ENCODE results near the gene ORM1.
"Not testable (repeated sequence)": the region's sequence is repeated elsewhere in the genome, so short reads cannot be mapped to it uniquely, and the experiment has no call there.

The ORM1 gene

GRCh38 chr9:114331229-114332195, 8.6 kb downstream of the ORM1 start:
- in situ Hi-C loops (cut with HindIII; ENCODE audit: low pct_ligation_motif_present, low pct_unique_long_range_greater_than_20kb, low sequenced_read_pairs); DNase-seq: not testable (repeated sequence)

- DNase-seq; in situ Hi-C loops (cut with HindIII; ENCODE audit: low pct_ligation_motif_present, low pct_unique_long_range_greater_than_20kb, low sequenced_read_pairs): not testable (repeated sequence)
Measured at GRCh38 chr9:114332474-114333040, 9.7 kb downstream of the ORM1 start.

DNA sequence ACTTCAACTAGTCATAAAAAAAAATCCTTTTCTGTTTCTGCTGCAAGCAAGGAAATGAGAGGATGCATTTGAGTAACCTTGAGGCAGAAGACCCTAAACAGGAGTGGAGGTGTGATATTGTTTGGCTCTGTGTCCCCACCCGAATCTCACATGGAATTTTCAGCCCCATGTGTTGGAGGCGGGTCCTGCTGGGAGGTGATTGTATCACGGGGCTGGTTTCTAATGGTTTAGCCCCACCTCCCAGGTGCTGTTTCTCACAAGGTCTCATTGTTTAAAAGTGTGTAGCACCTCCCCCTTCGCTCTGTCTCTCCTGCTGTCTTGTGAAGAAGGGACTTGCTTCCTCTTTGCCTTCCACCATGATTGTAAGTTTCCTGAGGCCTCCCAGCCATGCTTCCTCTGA, 10.8 kb downstream of the ORM1 start:
- in situ Hi-C loops (cut with HindIII; ENCODE audit: low pct_ligation_motif_present, low pct_unique_long_range_greater_than_20kb, low sequenced_read_pairs); DNase-seq: not testable (repeated sequence)

DNA sequence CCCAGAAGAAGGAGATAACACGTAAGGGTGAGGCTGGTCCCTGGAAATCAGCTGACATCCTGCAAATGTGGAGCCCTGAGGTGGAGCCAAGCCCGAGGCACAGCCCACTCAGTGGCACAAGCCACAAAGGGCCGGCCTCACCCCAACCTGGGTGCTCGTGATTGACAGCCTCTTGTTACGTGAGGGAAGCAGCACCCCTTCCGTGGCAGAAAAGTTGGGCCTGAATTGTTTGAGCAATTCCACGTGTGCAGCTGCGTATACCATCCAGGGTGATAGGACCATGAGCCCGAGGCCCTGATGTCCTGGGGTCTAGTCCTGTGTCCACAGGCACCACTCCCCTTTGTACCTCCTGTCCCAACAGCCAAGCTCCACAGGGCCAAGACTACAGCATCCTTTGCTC, 11.6 kb downstream of the ORM1 start:
- in situ Hi-C loops (cut with HindIII; ENCODE audit: low pct_ligation_motif_present, low pct_unique_long_range_greater_than_20kb, low sequenced_read_pairs) = no loop called here
- DNase-seq = no peak

- in situ Hi-C loops (cut with HindIII; ENCODE audit: low pct_ligation_motif_present, low pct_unique_long_range_greater_than_20kb, low sequenced_read_pairs) = no loop called here
- no peak for DNase-seq
Measured at GRCh38 chr9:114335745-114336144, 12.8 kb downstream of the ORM1 start.

- in situ Hi-C loops (cut with HindIII; ENCODE audit: low pct_ligation_motif_present, low pct_unique_long_range_greater_than_20kb, low sequenced_read_pairs) = no loop called here
- no peak for DNase-seq
Measured at GRCh38 chr9:114336157-114336556, 13.3 kb downstream of the ORM1 start.

DNA sequence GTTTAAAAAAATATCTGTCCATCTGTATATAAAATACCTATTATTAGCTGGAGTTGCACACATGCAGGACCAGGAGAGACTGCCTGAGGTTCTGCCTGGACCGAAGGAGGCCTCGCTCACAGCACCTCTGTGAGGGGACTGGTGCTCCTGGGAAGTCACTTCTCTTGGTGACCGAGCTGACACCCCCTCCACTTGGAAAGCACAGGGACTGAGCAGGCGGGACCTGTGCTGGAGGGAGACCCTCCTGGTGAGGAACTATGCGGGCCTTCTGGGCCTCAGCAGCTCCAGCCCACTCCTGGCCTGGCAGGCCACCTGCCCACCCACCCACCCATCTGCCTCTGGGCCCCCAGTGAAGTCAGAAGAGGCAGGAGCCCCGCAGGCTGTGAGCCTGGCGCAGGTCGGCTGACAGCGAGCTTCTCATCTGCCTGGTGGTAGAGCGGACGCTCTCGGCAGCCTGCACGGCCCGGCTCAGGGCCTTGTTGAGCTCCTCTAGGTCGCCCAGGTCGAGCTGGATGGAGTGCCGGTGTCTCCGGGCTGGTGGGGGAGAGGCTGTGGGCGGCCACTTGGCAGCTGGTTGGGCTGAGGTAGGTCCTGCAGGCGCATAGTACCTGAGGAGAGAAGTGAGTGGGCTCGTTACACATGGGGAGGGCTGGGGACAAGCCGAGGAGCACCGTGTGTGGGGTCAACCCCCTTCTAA, 13.9 kb downstream of the ORM1 start:
- DNase-seq = no peak
- in situ Hi-C loops (cut with HindIII; ENCODE audit: low pct_ligation_motif_present, low pct_unique_long_range_greater_than_20kb, low sequenced_read_pairs) = no loop called here

DNA sequence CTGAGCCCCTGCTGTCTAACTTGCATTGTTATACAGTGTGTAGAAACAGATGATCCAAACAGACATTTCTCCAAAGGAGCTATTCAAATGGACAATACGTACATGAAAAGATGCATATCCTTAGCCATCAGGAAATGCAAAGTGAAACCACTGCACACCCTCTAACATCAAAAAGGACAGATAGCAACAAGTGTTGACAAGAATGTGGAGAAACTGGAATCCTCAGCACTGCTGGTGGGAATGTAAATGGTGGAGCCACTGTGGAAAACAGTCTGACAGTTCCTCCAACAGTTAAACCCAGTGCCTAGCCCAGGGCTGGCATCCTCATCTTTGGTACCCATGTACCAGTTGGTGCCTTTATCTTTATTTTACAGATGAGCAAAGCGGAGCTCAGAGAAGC, 15.3 kb downstream of the ORM1 start:
- no peak for DNase-seq
- in situ Hi-C loops (cut with HindIII; ENCODE audit: low pct_ligation_motif_present, low pct_unique_long_range_greater_than_20kb, low sequenced_read_pairs) = no loop called here

- DNase-seq = peak; percentile 55
- in situ Hi-C loops (cut with HindIII; ENCODE audit: low pct_ligation_motif_present, low pct_unique_long_range_greater_than_20kb, low sequenced_read_pairs) = no loop called here
Measured at GRCh38 chr9:114339130-114339908, 16.4 kb downstream of the ORM1 start.

GRCh38 chr9:114341152-114341830, 18.4 kb downstream of the ORM1 start:
- in situ Hi-C loops (cut with HindIII; ENCODE audit: low pct_ligation_motif_present, low pct_unique_long_range_greater_than_20kb, low sequenced_read_pairs) = no loop called here
- DNase-seq = no peak

DNA sequence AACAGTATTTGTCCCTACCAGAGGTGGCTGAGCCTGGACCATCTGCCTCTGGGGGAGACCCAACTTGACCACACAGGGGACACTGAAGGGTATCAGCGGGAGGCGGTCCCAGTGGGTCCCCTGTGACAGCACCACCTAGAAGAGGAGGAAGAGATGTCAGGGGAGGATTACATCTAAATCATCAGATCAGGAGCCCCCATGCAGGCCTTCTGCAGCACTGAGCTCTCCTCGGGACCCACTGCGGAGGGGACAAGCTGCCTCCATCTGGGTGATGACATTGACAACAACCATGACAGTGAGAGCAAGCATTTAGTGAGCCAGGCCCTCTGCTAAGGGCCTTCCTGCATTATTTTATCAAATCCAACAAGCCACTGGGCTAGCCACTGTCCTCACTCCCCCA, 19.1 kb downstream of the ORM1 start:
- in situ Hi-C loops (cut with HindIII; ENCODE audit: low pct_ligation_motif_present, low pct_unique_long_range_greater_than_20kb, low sequenced_read_pairs) = no loop called here

DNA sequence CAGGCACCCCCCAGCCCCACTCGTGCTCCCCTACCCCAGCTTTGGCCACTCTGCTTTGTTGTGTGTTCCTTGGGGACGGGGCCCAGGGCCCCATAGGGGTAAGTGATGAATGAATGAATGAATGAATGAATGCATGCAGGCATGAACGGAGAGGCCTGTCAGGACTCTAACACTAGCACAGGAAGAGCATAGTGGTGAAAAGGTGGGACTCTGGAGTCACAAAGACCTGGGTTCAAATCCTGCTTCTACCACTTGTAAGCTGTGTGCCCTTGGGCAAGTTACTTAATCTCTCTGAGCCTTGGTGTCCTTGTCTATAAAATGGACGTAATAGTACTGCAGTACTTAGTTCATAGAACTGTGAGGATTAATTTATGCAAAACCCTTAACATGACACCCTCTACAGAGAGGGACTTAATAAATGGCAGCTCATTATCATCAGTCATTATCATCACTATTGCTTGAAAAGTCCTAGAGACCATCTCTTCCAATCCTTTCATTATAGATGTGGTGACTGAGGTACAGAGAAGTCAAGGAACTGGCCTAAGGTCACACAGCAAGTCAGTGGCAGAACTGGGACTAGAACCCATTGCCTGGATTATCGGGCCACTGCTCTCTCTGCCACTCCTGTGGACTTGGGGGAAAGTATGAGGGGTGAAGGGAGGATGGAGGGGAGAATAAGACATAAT, 20.0 kb downstream of the ORM1 start:
- in situ Hi-C loops (cut with HindIII; ENCODE audit: low pct_ligation_motif_present, low pct_unique_long_range_greater_than_20kb, low sequenced_read_pairs) = no loop called here
- no peak for DNase-seq

More for the DNA sequence above, 19.1 kb downstream of the ORM1 start:
- DNase-seq = no peak

- DNase-seq = no peak
- in situ Hi-C loops (cut with HindIII; ENCODE audit: low pct_ligation_motif_present, low pct_unique_long_range_greater_than_20kb, low sequenced_read_pairs) = no loop called here
Measured at GRCh38 chr9:114343471-114344187, 20.7 kb downstream of the ORM1 start.

DNA sequence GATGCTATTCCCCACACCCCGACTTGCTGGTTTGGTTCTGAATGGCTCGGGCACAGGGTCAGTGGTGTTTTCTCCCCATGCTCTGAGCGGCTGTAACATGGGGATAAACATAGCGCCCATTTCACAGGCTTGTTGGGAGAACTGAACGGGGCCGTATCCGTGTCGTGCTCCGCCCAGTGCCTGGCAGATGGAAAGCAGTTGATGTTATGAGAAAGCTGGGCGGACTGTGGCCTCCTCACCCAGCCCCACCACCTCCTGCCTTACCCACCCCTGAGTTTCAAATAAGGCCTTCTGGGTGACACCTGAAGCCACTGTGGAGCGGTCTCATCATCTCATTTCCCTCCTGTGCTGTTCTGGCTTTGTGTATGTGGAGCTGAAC, 21.3 kb downstream of the ORM1 start:
- in situ Hi-C loops (cut with HindIII; ENCODE audit: low pct_ligation_motif_present, low pct_unique_long_range_greater_than_20kb, low sequenced_read_pairs) = no loop called here
- no peak for DNase-seq

GRCh38 chr9:114344692-114345091, 21.8 kb downstream of the ORM1 start:
- DNase-seq = no peak
- in situ Hi-C loops (cut with HindIII; ENCODE audit: low pct_ligation_motif_present, low pct_unique_long_range_greater_than_20kb, low sequenced_read_pairs) = no loop called here

DNA sequence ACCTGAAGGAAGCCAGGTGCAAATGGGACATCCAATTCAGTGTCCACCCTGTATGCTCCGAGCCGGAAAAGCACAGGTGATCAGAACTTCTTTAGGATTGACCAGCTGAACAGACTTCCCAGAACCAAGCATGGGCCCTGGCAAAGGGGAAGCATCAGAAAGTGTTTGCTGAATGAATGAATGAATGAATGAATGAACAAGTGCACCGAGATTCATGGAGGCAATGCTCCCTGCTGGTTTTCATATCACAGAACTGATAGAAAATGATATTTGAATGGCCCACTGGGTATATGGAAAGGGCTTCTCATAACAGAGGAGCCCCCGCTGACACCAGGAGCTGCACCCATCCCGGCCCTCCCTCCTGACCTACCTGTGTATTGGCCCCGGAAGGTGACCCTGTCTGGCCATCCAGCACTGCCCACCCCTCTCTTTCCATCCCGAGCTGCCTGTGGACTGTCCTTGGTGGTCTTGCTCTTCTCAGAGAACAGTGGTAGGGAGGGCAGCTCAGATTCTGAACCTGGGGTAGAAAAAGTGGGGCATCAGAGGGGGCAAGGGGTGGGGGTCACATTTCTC, 22.7 kb downstream of the ORM1 start:
- no peak for DNase-seq
- in situ Hi-C loops (cut with HindIII; ENCODE audit: low pct_ligation_motif_present, low pct_unique_long_range_greater_than_20kb, low sequenced_read_pairs) = no loop called here

- DNase-seq = no peak
- in situ Hi-C loops (cut with HindIII; ENCODE audit: low pct_ligation_motif_present, low pct_unique_long_range_greater_than_20kb, low sequenced_read_pairs) = no loop called here
Measured at GRCh38 chr9:114346146-114346545, 23.2 kb downstream of the ORM1 start.
